ENCODE measurements around the gene ALAD.
"Not testable (repeated sequence)": the region's sequence is repeated elsewhere in the genome, so short reads cannot be mapped to it uniquely, and the experiment has no call there.

Gene ALAD

DNA sequence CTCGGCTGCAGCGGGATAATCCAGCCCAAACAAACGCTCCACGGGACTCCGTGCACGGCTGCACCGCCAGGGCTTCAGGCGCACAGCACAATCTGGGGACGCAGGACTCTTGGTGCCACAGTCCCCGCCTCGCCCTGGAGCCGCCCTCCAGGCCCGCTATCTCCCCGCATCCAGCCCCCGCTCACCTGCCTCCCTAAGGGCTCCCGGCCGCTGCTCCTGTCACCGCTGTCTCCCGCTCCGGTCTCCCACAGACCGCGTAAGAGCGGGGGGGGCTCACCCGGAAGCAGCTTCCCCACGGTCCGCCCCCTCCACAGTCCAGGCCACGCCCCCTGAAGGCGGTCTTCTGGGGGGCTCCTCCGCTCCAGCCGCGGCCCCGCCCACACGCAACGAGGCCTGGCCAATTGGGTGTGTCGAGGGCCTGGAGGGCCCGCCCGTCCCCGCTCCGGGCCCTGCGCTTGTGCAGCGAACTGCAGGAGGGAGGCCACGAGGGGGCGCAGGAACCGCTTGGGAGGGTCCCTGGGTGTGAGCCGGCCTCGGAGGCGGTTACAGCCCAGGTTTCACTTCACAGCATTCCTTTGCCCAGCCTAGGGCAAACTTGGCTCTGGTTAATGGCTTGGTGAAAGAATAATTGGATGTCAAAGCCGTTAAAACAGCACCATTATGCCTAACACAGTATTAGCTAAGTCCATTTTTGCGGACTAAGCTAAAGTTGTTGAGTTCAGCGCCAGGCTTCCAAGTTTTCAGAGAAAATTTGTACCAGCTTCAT lies at the start of gene ALAD:
ALAD (minus strand) TSS at position 258 of the 766 bp plus-strand sequence. CDS start 7,725 bp downstream, outside the sequence.
- peak; percentile 99 for DNase-seq (ENCODE audit: low read depth, low spot score)

- no peak for DNase-seq (ENCODE audit: low read depth, low spot score)
Measured at GRCh38 chr9:113449376-113449775, 48.3 kb upstream of the ALAD start.

DNA sequence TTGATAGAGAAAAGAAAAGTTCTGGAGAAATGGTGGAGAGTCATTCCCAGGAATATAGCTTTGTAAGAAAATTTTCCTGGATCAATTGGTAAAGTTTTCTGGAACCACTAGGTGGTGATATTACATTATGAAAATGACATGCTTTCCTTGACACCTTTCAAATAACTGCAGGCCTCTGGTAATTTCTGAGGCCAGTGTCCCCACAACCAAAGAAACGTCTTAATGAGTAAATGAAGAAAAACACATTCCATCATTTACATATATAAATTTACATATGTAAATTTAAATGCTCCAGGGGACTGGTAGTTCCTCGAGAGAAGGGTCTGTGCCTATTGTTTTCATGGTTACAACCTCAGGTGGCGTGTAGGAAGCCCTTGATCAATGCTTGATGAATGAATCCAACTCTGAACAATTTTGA lies 45.2 kb upstream of the ALAD start:
- DNase-seq (ENCODE audit: low read depth, low spot score): no peak

- no peak for DNase-seq (ENCODE audit: low read depth, low spot score)
Measured at GRCh38 chr9:113444736-113445135, 43.7 kb upstream of the ALAD start.

DNA sequence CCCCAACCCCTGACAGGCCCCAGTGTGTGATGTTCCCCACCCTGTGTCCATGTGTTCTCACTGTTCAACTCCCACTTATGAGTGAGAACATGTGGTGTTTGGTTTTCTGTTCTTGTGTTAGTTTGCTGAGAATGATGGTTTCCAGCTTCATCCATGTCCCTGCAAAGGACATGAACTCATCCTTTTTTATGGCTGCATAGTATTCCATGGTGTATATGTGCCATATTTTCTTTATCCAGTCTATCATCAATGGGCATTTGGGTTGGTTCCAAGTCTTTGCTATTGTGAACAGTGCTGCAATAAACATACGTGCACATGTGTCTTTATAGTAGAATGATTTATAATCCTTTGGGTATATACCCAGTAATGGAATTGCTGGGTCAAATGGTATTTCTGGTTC lies 36.6 kb upstream of the ALAD start:
- DNase-seq (ENCODE audit: low read depth, low spot score): not testable (repeated sequence)

- no peak for DNase-seq (ENCODE audit: low read depth, low spot score)
Measured at GRCh38 chr9:113436728-113437515, 35.8 kb upstream of the ALAD start.

DNA sequence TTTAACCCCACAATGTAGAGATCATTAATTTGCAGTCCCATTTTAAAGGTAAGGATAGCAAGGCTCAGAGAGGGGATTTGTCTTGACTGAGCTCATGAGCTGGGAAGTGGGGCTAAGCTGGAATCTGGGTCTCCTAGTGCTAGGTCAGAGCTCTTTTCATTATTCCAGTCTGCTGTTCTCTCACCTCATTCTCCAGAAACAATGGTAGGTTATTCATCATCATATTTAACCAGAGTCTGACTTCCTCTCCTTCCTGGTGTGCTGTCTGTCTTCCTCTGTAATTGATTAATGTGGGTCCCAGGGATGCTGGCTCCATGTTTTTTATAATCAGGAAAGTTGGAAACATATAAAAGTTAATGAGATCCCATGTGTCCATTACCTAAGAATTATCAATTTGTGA lies 30.1 kb upstream of the ALAD start:
- DNase-seq (ENCODE audit: low read depth, low spot score): no peak

GRCh38 chr9:113428062-113428615 lies 27.1 kb upstream of the ALAD start:
- no peak for DNase-seq (ENCODE audit: low read depth, low spot score)

- no peak for DNase-seq (ENCODE audit: low read depth, low spot score)
Measured at GRCh38 chr9:113427629-113428028, 26.5 kb upstream of the ALAD start.

DNA sequence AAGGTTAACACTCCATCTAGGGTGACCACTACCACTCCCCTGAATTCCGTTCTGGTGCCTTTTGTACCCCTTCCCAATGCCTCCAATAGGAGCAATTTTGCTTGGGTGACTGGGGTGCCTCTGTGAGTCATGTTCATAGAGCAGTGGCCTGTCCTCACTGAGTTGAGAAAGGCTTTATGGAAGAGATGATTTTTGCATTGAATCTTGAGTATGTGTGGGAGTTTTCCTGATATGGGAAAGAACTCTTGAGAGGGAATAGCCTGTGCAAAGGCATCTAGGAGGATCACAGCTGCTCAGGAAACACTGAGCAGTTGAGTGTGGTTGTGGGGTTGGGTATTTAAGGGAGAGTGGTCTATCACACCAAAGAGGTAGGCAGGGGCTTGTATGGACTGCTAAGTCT lies 25.6 kb upstream of the ALAD start:
- no peak for DNase-seq (ENCODE audit: low read depth, low spot score)

DNA sequence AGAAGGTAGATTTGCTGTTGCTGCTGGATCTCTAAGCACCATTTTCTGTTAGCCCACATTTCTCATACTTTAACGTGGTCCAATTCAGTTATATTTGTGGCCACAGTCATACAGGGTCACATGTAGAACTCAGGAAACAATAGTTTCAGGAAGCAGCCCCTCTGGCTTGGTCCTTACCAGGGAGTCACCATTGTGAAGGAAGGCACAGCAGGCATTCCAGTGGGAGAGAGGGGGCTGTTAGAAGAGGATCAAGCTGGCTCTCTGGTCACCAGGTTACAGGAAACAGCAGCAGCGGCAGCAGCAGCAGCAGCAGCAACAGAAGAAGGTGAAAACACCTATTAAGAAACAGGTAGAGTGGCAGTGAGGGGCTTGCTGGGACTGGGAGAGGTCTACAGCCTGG lies 24.0 kb upstream of the ALAD start:
- DNase-seq (ENCODE audit: low read depth, low spot score): no peak

DNA sequence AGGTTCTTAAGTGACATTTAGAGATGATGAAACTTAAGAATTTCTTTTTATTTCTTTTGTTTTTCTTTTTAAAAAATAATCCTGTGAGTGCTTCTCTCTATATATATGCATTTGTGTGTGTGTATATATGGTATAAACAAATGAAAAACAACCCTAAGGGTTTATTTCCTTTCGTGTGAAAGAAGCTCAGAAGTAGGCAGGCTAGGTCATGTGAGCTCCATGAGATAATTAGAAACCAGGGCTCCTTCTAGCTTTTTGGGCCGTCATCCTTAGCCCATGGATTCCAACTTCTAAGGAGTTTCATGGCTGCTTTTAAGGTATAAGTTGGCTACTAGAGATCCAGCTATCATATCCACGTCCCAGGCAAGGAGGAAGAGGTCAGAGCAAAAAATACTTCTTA lies 20.6 kb upstream of the ALAD start:
- DNase-seq (ENCODE audit: low read depth, low spot score): no peak

DNA sequence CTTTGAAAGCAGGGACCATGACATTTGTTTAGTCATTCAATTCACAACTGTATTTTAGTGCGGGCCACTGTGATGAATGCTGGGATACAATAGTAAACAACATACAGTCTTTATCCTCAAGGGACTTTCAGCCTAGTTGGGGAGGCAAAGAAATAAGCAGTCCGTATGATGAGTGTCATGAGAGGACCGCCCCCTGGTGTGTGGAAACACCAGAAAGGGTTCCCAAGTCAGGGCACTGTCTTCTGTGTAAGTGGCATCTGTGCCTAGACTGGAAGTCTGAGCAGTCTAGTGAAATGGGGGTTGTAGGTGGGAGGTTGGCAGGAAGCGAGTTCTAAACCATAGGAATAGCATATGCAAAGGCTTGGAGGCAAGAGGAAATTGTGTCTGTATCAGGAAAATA lies 16.3 kb upstream of the ALAD start:
- DNase-seq (ENCODE audit: low read depth, low spot score): no peak

GRCh38 chr9:113416149-113416721 lies 15.2 kb upstream of the ALAD start:
- DNase-seq (ENCODE audit: low read depth, low spot score): no peak

GRCh38 chr9:113410207-113410864 lies 9.3 kb upstream of the ALAD start, which contains the start of the genes C9orf43 and POLE3:
Gene C9orf43 (plus strand): TSS chr9:113410747. CDS start chr9:113413494, 2,747 bp downstream.
Gene POLE3 (minus strand): TSS chr9:113410675. CDS start chr9:113410293, 382 bp downstream.
- peak; percentile 88 for DNase-seq (ENCODE audit: low read depth, low spot score)

GRCh38 chr9:113409883-113410206 lies 8.8 kb upstream of the ALAD start:
- DNase-seq (ENCODE audit: low read depth, low spot score): no peak

GRCh38 chr9:113409481-113409880 lies 8.4 kb upstream of the ALAD start:
- DNase-seq (ENCODE audit: low read depth, low spot score): no peak

GRCh38 chr9:113406873-113407511 lies 5.9 kb upstream of the ALAD start:
- DNase-seq (ENCODE audit: low read depth, low spot score): not testable (repeated sequence)

DNA sequence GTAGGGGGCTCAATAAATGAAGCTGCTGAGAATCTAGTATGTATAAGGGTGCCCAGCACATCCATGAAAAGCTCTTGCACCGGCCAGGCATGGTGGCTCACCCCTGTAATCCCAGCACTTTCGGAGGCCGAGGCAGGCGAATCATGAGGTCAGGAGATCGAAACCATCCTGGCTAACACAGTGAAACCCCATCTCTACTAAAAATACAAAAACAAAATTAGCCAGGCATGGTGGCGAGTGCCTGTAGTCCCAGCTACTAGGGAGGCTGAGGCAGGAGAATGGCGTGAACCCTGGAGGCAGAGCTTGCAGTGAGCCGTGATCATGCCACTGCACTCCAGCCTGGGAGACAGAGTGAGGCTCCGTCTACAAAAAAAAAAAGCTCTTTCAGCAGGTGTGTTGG lies 5.3 kb upstream of the ALAD start:
- DNase-seq (ENCODE audit: low read depth, low spot score): not testable (repeated sequence)

- DNase-seq (ENCODE audit: low read depth, low spot score): no peak
Measured at GRCh38 chr9:113403646-113404045, 2.6 kb upstream of the ALAD start.

DNA sequence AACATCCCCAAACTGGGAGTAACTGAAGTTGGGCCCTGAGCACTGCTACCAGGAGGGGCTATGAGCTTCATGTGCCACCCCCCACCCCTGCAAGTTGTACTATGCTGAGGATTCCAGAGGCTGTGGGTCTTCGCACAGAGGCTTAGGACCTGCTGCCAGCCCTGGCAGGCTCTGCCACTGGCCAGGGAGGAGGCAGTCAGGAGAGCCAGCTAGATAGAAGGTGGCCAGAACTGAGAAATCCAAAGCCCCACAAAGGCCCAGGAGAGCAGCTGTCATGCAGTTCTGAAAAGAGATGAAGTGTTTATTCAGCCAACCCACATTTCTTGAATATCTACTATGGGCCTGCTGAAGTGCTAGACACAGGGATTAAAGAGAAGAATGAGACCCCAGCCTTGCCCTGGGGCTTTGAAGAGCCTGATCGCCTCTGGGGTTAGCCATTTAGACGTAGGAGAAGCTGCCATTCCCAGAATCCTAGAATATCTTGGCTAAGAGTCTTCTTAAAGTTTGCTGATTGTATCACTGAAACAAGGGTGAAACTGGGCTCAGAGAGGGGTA lies 1.4 kb downstream of the ALAD start:
- no peak for DNase-seq (ENCODE audit: low read depth, low spot score)
